Osteoblast (primary cell): ENCODE data around the gene SERTAD1. TPM values are rescaled to one million over a fixed set of nuclear protein-coding genes. Genes with fewer than 3 reads are reported as not detected.

ENCODE experiments used
- DNase-seq: peaks from one replicate; pipeline ENCODE4 v3.0.0; 2011; ENCODE audit warnings: low spot score, mixed read lengths; ENCODE audit not compliant: insufficient read length; ENCODE audit errors: missing footprints
- H2AFZ ChIP-seq: 2 replicates; pipeline ENCODE4 v1.6.0; 2011; ENCODE audit warnings: mild to moderate bottlenecking, low read length
- H3K27ac ChIP-seq: 2 replicates; pipeline ENCODE4 v1.5.1; 2011; ENCODE audit warnings: mild to moderate bottlenecking, low read depth, low read length, moderate library complexity
- H3K27me3 ChIP-seq: 2 replicates; pipeline ENCODE4 v1.6.0; 2012; ENCODE audit warnings: mild to moderate bottlenecking, control low read depth, inconsistent platforms, low read length, moderate library complexity; ENCODE audit not compliant: insufficient read depth
- H3K36me3 ChIP-seq: 2 replicates; pipeline ENCODE4 v1.5.1; 2011; ENCODE audit warnings: mild to moderate bottlenecking, low read length, control low read depth, moderate library complexity; ENCODE audit not compliant: insufficient read depth
- H3K4me1 ChIP-seq: 2 replicates; pipeline ENCODE4 v1.5.1; 2011; ENCODE audit warnings: mild to moderate bottlenecking, low read length, control low read depth, moderate library complexity; ENCODE audit not compliant: insufficient read depth
- H3K4me2 ChIP-seq: 2 replicates; pipeline ENCODE4 v1.6.0; 2011; ENCODE audit warnings: mild to moderate bottlenecking, low read length; ENCODE audit not compliant: insufficient read depth
- H3K4me3 ChIP-seq: fragments of 200-600 bp; sonication (generic); 3 replicates; pipeline ENCODE4 v1.5.1; 2012; ENCODE audit warnings: mild to moderate bottlenecking, low read length, inconsistent platforms; ENCODE audit not compliant: insufficient read depth
- H3K79me2 ChIP-seq: 2 replicates; pipeline ENCODE4 v1.6.0; 2012; ENCODE audit warnings: mild to moderate bottlenecking, low read length, control low read depth, inconsistent platforms; ENCODE audit not compliant: insufficient read depth
- H3K9me3 ChIP-seq: 2 replicates; pipeline ENCODE4 v1.5.1; 2011; ENCODE audit warnings: low read depth, low read length, control low read depth
- H4K20me1 ChIP-seq: 2 replicates; pipeline ENCODE4 v1.6.0; 2012; ENCODE audit warnings: mild to moderate bottlenecking, low read length, control low read depth; ENCODE audit not compliant: insufficient read depth
- CTCF ChIP-seq: IDR thresholded peaks from 2 replicates; pipeline ENCODE4 v1.5.1; 2011; ENCODE audit warnings: mild to moderate bottlenecking, low read depth, low read length, moderate library complexity; ENCODE audit errors: extremely low read depth
- total RNA-seq: library from RNA; depleted of rRNA; stranded (reverse); fragments of >200 nt; gene quantifications from 2 replicates; pipeline ENCODE4 v1.2.3, GENCODE V29; 2012

SERTAD1 gene
- total RNA-seq, 1 donor: 15.2 TPM

GRCh38 chr19:40424637-40425449 lies 949 bp downstream of the SERTAD1 start:
- Histone ChIP-seq H3K4me3 (peak overlapping the region; percentile 97), H3K4me2 (peak overlapping the region; percentile 89), H3K36me3 (peaks cover 15% of the 10 kb centered on the region), H3K27me3 (no peaks in the 10 kb centered on the region), H2AFZ (peak overlapping the region; percentile 69), H3K79me2 (peaks cover 32% of the 10 kb centered on the region), H3K27ac (peak overlapping the region; percentile 95), H3K4me1 (peaks cover 20% of the 10 kb centered on the region), H4K20me1 (no peaks in the 10 kb centered on the region), H3K9me3 (no peaks in the 10 kb centered on the region)
- no peak for TF ChIP-seq CTCF
- peak; percentile 47 for DNase-seq

GRCh38 chr19:40423938-40424337 lies 1.9 kb downstream of the SERTAD1 start:
- Histone ChIP-seq H3K36me3 (peaks cover 15% of the 10 kb centered on the region), H3K27ac (peak overlapping the region; percentile 95), H3K27me3 (no peaks in the 10 kb centered on the region), H3K4me3 (peak overlapping the region; percentile 97), H3K4me2 (peak overlapping the region; percentile 89), H3K9me3 (no peaks in the 10 kb centered on the region), H3K79me2 (peaks cover 32% of the 10 kb centered on the region), H4K20me1 (no peaks in the 10 kb centered on the region), H2AFZ (no peak overlapping the region), H3K4me1 (peaks cover 20% of the 10 kb centered on the region)
- no peak for TF ChIP-seq CTCF
- no peak for DNase-seq

- no peak for TF ChIP-seq CTCF
These were observed 2.8 kb downstream of the SERTAD1 start for GRCh38 chr19:40422748-40423566.

More at GRCh38 chr19:40422748-40423566, 2.8 kb downstream of the SERTAD1 start:
- Histone ChIP-seq H3K9me3 (no peaks in the 10 kb centered on the region), H3K4me1 (peaks cover 20% of the 10 kb centered on the region), H4K20me1 (no peaks in the 10 kb centered on the region), H3K27me3 (no peaks in the 10 kb centered on the region), H3K4me2 (peak overlapping the region; percentile 27), H3K79me2 (peaks cover 32% of the 10 kb centered on the region), H3K27ac (peak overlapping the region; percentile 94), H3K4me3 (no peak overlapping the region), H3K36me3 (peaks cover 15% of the 10 kb centered on the region), H2AFZ (no peak overlapping the region)
- DNase-seq: peak; percentile 48
